Activated T-cell treated with anti-CD3 and anti-CD28 coated beads, Interleukin-2, amount 50 U/mL, for 24 hours (primary cell): ENCODE data around the gene CORIN.

Experiments used
- DNase-seq: peaks from one replicate; pipeline ENCODE4 v3.0.0-alpha.2; 2020
- H3K27ac Mint-ChIP-seq: 2 replicates; pipeline ENCODE4 v1.8.0; 2020; ENCODE audit warnings: mild to moderate bottlenecking, mixed read lengths
- H3K27me3 Mint-ChIP-seq: 2 replicates; pipeline ENCODE4 v1.8.0; 2020; ENCODE audit warnings: mixed read lengths
- H3K36me3 Mint-ChIP-seq: 2 replicates; pipeline ENCODE4 v1.8.0; 2020; ENCODE audit warnings: low read depth, mixed read lengths
- H3K4me1 Mint-ChIP-seq: 2 replicates; pipeline ENCODE4 v1.8.0; 2020; ENCODE audit warnings: low read depth, mixed read lengths
- H3K4me3 Mint-ChIP-seq: 2 replicates; pipeline ENCODE4 v1.8.0; 2020; ENCODE audit warnings: mild to moderate bottlenecking, moderate library complexity, mixed read lengths
- H3K9me3 Mint-ChIP-seq: 2 replicates; pipeline ENCODE4 v1.8.0; 2020; ENCODE audit warnings: mixed read lengths

The CORIN gene

GRCh38 chr4:47615385-47615784 is 222.5 kb downstream of the CORIN start:
- Mint-ChIP-seq H3K27me3 (peaks cover 10% of the 10 kb centered on the region), H3K9me3 (no peaks in the 10 kb centered on the region), H3K4me3 (no peak overlapping the region), H3K4me1 (no peaks in the 10 kb centered on the region), H3K27ac (no peak overlapping the region), H3K36me3 (no peaks in the 10 kb centered on the region)
- no peak for DNase-seq

GRCh38 chr4:47612116-47613023 is 225.5 kb downstream of the CORIN start:
- no peaks in the 10 kb centered on the region for H3K9me3 Mint-ChIP-seq
- H3K4me1 Mint-ChIP-seq: no peaks in the 10 kb centered on the region
- no peak overlapping the region for H3K4me3 Mint-ChIP-seq
- H3K36me3 Mint-ChIP-seq: no peaks in the 10 kb centered on the region
- no peak for DNase-seq
- peaks cover 10% of the 10 kb centered on the region for H3K27me3 Mint-ChIP-seq
- H3K27ac Mint-ChIP-seq: no peak overlapping the region

- Mint-ChIP-seq H3K4me1 (no peaks in the 10 kb centered on the region), H3K27ac (no peak overlapping the region), H3K27me3 (no peaks in the 10 kb centered on the region), H3K36me3 (no peaks in the 10 kb centered on the region), H3K9me3 (no peaks in the 10 kb centered on the region), H3K4me3 (no peak overlapping the region)
- DNase-seq: no peak
These were observed 231.4 kb downstream of the CORIN start for GRCh38 chr4:47606482-47606881.

GRCh38 chr4:47598896-47599295 is 239.0 kb downstream of the CORIN start:
- Mint-ChIP-seq H3K4me1 (no peaks in the 10 kb centered on the region), H3K36me3 (no peaks in the 10 kb centered on the region), H3K4me3 (no peak overlapping the region), H3K27me3 (no peaks in the 10 kb centered on the region), H3K9me3 (no peaks in the 10 kb centered on the region), H3K27ac (no peak overlapping the region)
- no peak for DNase-seq

GRCh38 chr4:47598320-47598719 is 239.5 kb downstream of the CORIN start:
- no peaks in the 10 kb centered on the region for H3K4me1 Mint-ChIP-seq
- no peak for DNase-seq
- H3K9me3 Mint-ChIP-seq: no peaks in the 10 kb centered on the region
- H3K27me3 Mint-ChIP-seq: no peaks in the 10 kb centered on the region
- no peaks in the 10 kb centered on the region for H3K36me3 Mint-ChIP-seq
- no peak overlapping the region for H3K27ac Mint-ChIP-seq
- no peak overlapping the region for H3K4me3 Mint-ChIP-seq

- no peak for DNase-seq
- Mint-ChIP-seq H3K27ac (no peak overlapping the region), H3K4me3 (no peak overlapping the region), H3K27me3 (no peaks in the 10 kb centered on the region), H3K36me3 (no peaks in the 10 kb centered on the region), H3K4me1 (no peaks in the 10 kb centered on the region), H3K9me3 (no peaks in the 10 kb centered on the region)
These were observed 240.2 kb downstream of the CORIN start for GRCh38 chr4:47597696-47598095.

- no peak overlapping the region for H3K4me3 Mint-ChIP-seq
- H3K4me1 Mint-ChIP-seq: no peaks in the 10 kb centered on the region
- H3K9me3 Mint-ChIP-seq: peaks cover 4% of the 10 kb centered on the region
- H3K36me3 Mint-ChIP-seq: peaks cover 21% of the 10 kb centered on the region
- no peak for DNase-seq
- no peaks in the 10 kb centered on the region for H3K27me3 Mint-ChIP-seq
- no peak overlapping the region for H3K27ac Mint-ChIP-seq
These were observed 247.5 kb downstream of the CORIN start for GRCh38 chr4:47590325-47590724.

- peaks cover 16% of the 10 kb centered on the region for H3K36me3 Mint-ChIP-seq
- no peaks in the 10 kb centered on the region for H3K9me3 Mint-ChIP-seq
These were observed 258.6 kb downstream of the CORIN start for GRCh38 chr4:47579235-47579634.

GRCh38 chr4:47577779-47578553 is 259.9 kb downstream of the CORIN start:
- no peak overlapping the region for H3K4me3 Mint-ChIP-seq
- peaks cover 16% of the 10 kb centered on the region for H3K36me3 Mint-ChIP-seq
- no peaks in the 10 kb centered on the region for H3K9me3 Mint-ChIP-seq
- no peak for DNase-seq
- no peaks in the 10 kb centered on the region for H3K4me1 Mint-ChIP-seq
- no peak overlapping the region for H3K27ac Mint-ChIP-seq
- no peaks in the 10 kb centered on the region for H3K27me3 Mint-ChIP-seq

More at GRCh38 chr4:47579235-47579634, 258.6 kb downstream of the CORIN start:
- H3K4me1 Mint-ChIP-seq: no peaks in the 10 kb centered on the region
- no peak overlapping the region for H3K4me3 Mint-ChIP-seq
- no peaks in the 10 kb centered on the region for H3K27me3 Mint-ChIP-seq
- H3K27ac Mint-ChIP-seq: no peak overlapping the region
- no peak for DNase-seq

GRCh38 chr4:47572981-47573380 is 264.9 kb downstream of the CORIN start:
- H3K4me1 Mint-ChIP-seq: no peaks in the 10 kb centered on the region
- no peak overlapping the region for H3K4me3 Mint-ChIP-seq
- no peak overlapping the region for H3K27ac Mint-ChIP-seq
- DNase-seq: no peak
- no peaks in the 10 kb centered on the region for H3K27me3 Mint-ChIP-seq
- H3K36me3 Mint-ChIP-seq: peaks cover 12% of the 10 kb centered on the region
- H3K9me3 Mint-ChIP-seq: no peaks in the 10 kb centered on the region

GRCh38 chr4:47570816-47571215 is 267.1 kb downstream of the CORIN start:
- no peak for DNase-seq
- H3K4me3 Mint-ChIP-seq: no peak overlapping the region
- H3K27me3 Mint-ChIP-seq: no peaks in the 10 kb centered on the region
- H3K4me1 Mint-ChIP-seq: no peaks in the 10 kb centered on the region
- H3K36me3 Mint-ChIP-seq: no peaks in the 10 kb centered on the region
- H3K27ac Mint-ChIP-seq: no peak overlapping the region
- no peaks in the 10 kb centered on the region for H3K9me3 Mint-ChIP-seq

- no peak overlapping the region for H3K27ac Mint-ChIP-seq
- H3K36me3 Mint-ChIP-seq: no peaks in the 10 kb centered on the region
- no peaks in the 10 kb centered on the region for H3K9me3 Mint-ChIP-seq
- no peak for DNase-seq
- no peaks in the 10 kb centered on the region for H3K27me3 Mint-ChIP-seq
- H3K4me1 Mint-ChIP-seq: peaks cover 2% of the 10 kb centered on the region
- H3K4me3 Mint-ChIP-seq: no peak overlapping the region
These were observed 270.4 kb downstream of the CORIN start for GRCh38 chr4:47567511-47567910.

GRCh38 chr4:47566969-47567368 is 270.9 kb downstream of the CORIN start:
- H3K27me3 Mint-ChIP-seq: no peaks in the 10 kb centered on the region
- peaks cover 7% of the 10 kb centered on the region for H3K4me1 Mint-ChIP-seq
- H3K9me3 Mint-ChIP-seq: no peaks in the 10 kb centered on the region
- no peaks in the 10 kb centered on the region for H3K36me3 Mint-ChIP-seq
- H3K4me3 Mint-ChIP-seq: no peak overlapping the region
- H3K27ac Mint-ChIP-seq: no peak overlapping the region
- DNase-seq: no peak

GRCh38 chr4:47566566-47566965 is 271.3 kb downstream of the CORIN start:
- H3K27me3 Mint-ChIP-seq: no peaks in the 10 kb centered on the region
- H3K9me3 Mint-ChIP-seq: no peaks in the 10 kb centered on the region
- no peak overlapping the region for H3K27ac Mint-ChIP-seq
- H3K4me3 Mint-ChIP-seq: no peak overlapping the region
- no peaks in the 10 kb centered on the region for H3K36me3 Mint-ChIP-seq
- peaks cover 7% of the 10 kb centered on the region for H3K4me1 Mint-ChIP-seq
- DNase-seq: no peak

- Mint-ChIP-seq H3K4me1 (peaks cover 7% of the 10 kb centered on the region), H3K36me3 (no peaks in the 10 kb centered on the region), H3K27ac (no peak overlapping the region), H3K27me3 (no peaks in the 10 kb centered on the region), H3K9me3 (no peaks in the 10 kb centered on the region), H3K4me3 (no peak overlapping the region)
- no peak for DNase-seq
These were observed 275.6 kb downstream of the CORIN start for GRCh38 chr4:47562297-47562696.
